HG02973 (cell line): ENCODE results near the gene ARHGAP10.

Experiments
- ATAC-seq: cut with Tn5 transposase; IDR thresholded peaks from one replicate; pipeline ENCODE4 v1.9.1; 2021; ENCODE audit warnings: moderate library complexity; ENCODE audit not compliant: unreplicated experiment

ARHGAP10 gene

GRCh38 chr4:147731580-147732517, at the start of gene ARHGAP10:
TSS of gene ARHGAP10 (plus strand) at chr4:147732088. CDS start at chr4:147732302, 214 bp downstream.
- peak; percentile 52 for ATAC-seq

DNA sequence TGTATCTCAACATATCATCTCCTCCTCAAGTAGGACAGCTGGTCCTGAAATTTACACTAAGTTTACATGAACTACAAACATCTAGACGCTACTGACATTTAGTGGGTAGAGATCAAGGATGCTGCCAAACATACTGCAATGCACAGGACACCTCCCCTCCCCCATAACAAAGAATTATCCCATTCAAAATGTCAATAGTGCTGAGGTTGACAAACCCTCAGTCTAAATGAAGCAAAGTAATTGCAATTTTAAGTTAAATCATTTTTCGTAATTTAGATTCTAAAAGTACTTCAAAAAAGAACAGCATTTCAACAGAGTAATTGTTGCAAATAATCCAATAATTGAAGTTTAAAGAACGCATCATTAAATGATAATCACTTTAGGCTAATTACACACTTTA, 49.1 kb upstream of the ARHGAP10 start:
- ATAC-seq = no peak

DNA sequence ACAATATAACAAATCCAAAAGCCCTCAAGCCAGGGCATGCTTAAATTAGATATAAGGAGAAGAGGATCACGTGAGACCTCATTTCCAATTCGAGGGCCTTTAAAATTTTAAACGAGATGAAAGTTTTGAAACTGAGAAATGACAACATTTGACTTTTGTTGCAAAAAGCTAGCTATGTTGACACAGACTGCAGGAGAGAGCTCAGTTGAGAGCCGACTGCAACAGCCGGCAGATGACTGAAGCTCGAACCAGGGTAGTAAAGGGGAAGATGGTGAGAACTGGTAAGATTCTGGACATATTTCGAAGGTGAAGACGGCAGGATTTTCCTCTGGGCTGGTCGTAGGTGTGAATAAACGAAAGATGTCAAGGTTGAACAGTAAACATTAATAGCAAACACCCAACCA, 48.7 kb upstream of the ARHGAP10 start:
- ATAC-seq = no peak

- peak; percentile 100 for ATAC-seq
Observed at GRCh38 chr4:147683717-147684700, 47.9 kb upstream of the ARHGAP10 start, which contains the start of gene PRMT9. TSS of gene PRMT9 (minus strand) at chr4:147684163. CDS start at chr4:147683987, 176 bp downstream.

DNA sequence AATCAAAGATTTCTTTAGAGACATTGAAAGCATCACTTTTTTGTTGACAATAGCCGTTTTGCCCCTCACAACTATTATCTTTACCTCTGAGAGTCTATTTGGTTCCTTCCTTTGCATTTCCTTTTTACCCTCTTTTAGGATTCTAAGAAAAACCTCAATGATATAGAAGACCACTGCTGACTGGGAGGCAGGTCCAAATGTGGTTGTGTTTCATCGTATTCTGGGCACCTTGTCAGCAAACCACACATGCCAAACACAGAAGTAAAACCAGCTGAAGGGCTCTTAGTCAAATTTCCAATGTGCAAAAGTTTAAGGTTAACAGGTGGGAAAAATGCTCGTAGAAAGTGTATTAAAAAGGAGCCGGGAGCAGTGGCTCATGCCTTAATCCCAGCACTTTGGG, 42.8 kb upstream of the ARHGAP10 start:
- no peak for ATAC-seq

- ATAC-seq = no peak
Observed at GRCh38 chr4:147691820-147692219, 40.1 kb upstream of the ARHGAP10 start.

DNA sequence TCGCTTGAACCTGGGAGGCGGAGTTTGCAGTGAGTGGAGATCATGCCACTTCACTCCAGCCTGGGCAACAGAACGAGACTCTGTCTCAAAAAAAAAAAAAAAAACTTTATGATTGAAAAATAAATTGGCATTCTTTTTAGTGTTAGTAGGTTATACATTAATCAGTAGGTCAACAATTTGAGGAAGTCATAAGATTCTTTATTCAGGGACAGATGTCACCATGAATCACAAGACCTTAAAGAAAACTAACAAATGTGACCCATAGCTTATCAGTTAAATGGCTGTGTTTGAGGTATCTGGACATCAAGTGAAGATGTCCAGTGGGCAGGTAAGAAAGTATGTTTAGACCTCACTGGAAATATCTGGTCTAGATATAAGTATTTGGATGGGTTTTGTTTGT, 38.7 kb upstream of the ARHGAP10 start:
- no peak for ATAC-seq

- ATAC-seq = no peak
Observed at GRCh38 chr4:147696866-147697265, 35.0 kb upstream of the ARHGAP10 start.

DNA sequence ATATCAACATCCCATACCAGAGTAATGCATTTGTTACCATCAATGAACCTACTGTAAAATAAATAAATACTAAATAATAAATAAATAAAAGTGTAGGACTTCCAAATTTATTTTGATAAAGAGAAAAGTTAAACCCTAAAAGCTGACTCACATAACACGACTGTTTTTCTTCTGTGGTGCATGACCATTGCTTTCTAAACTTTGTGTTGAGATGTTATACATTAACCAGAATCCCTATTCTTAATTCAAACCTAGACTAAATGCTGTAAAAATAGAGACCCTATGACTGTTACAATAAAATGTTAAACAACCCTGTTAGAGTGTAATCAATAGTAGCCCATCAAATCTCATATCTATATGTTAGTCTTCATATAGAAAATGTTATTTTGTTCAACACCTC, 27.0 kb upstream of the ARHGAP10 start:
- no peak for ATAC-seq

- ATAC-seq = no peak
Observed at GRCh38 chr4:147707892-147708672, 23.8 kb upstream of the ARHGAP10 start.

DNA sequence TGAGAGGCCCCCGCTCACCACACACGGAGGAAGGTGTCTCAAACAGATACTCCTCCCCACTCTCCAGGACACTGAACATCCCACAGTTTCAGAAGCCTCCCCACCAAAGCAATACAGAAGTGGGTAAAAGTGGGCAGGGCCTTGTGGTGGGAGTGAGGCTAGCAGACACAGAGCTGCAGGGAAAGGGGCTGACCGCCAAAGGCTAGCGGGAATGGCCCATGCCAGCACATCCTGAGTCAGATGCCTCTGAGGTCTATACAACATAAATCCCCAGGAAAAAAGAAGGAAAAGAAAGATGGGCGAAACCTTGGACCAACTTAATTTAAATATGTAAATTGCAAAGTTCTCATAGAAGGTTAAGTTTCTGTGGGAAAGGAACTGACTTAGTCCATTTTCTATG, 21.9 kb upstream of the ARHGAP10 start:
- no peak for ATAC-seq

DNA sequence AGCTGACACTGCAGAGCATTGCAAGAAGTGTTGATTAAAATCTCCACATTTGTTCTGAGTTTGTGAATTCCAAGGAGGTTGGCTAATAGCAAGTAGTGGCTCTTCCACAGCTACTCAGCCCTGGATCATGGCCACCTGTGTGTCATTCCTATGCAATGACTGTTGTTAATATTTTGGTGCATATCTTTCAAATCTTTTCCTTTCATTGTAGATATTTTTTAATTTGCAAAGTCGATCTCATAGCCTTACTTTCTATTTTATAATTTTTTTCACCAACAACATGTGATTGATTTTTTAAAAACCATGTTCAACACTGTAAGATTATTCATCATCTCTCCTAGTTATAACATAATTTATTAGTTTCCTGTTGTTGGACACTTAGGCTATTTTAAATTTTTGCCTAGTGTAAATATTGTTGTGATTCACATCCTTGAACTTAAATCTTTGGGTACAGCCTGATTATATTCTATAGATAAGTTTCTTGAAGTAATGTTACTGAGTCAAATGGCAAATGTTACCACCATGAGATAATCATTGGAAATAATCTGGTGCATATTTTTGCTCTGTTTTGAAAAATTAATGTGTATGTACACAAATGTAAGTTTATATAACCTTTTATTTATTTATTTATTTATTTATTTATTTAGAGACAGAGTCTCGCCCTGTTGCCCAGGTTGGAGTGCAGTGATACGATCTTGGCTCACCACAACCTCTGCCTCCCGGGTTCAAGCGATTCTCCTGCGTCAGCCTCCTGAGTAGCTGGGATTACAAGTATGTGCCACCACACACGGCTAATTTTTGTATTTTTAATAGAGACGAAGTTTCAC, 17.1 kb upstream of the ARHGAP10 start:
- no peak for ATAC-seq

- peak; percentile 92 for ATAC-seq
Observed at GRCh38 chr4:147717878-147718277, 14.0 kb upstream of the ARHGAP10 start.

DNA sequence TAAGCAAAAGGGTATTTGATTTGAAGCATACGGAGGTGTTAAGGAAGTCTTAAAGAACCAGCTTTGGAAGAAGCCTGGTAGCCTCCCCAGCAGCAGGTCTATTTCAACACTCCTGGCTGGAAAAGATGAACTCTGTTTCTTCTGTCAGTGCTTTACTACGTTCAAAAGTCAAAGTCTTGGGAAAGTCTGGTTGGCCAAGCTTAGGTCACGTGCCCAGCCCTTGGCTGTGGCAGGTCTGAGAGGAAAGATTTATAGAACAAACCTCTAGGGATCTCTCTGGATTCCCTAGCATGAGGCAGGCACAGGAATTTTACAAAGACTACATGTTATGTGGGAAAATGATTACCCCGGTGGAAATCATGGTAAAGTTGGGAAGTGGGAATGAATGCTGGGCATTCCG, 8.6 kb upstream of the ARHGAP10 start:
- no peak for ATAC-seq

GRCh38 chr4:147724468-147725201, 7.3 kb upstream of the ARHGAP10 start:
- no peak for ATAC-seq

- no peak for ATAC-seq
Observed at GRCh38 chr4:147725673-147726072, 6.2 kb upstream of the ARHGAP10 start.

- ATAC-seq = no peak
Observed at GRCh38 chr4:147727476-147728028, 4.3 kb upstream of the ARHGAP10 start.

GRCh38 chr4:147730333-147730732, 1.6 kb upstream of the ARHGAP10 start:
- no peak for ATAC-seq
